HG03095 (cell line): ENCODE data around the gene RPS19.

ENCODE experiments used
- ATAC-seq: cut with Tn5 transposase; IDR thresholded peaks from one replicate; pipeline ENCODE4 v1.9.1; 2021; ENCODE audit warnings: moderate library complexity; ENCODE audit not compliant: unreplicated experiment

Gene RPS19

DNA sequence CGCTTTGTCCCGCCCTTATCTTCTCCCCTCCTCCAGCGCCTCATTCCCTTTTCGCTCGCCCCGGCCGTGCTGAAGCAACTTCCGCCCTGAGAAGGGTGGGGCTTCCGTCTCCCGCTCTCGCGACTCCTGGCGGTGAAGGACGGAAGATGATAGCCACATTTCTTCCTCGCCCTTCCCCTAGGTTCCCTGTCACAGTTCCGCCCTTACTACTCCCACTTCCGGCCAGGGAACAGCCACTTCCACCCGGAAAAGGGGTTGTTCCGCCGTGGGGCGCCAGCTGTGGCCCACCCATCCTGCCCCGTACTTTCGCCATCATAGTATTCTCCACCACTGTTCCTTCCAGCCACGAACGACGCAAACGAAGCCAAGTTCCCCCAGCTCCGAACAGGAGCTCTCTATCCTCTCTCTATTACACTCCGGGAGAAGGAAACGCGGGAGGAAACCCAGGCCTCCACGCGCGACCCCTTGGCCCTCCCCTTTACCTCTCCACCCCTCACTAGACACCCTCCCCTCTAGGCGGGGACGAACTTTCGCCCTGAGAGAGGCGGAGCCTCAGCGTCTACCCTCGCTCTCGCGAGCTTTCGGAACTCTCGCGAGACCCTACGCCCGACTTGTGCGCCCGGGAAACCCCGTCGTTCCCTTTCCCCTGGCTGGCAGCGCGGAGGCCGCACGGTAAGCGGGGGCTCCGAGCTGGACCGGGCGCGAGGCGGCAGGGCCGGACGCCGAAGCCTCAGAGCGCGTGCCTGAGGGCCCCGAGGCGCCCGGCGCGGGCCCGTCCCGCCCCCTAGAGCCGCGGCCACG lies at the start of gene RPS19:
Gene RPS19 (plus strand): TSS at position 638 of the 801 bp plus-strand sequence. CDS start 520 bp downstream, outside the sequence.
- peak; percentile 70 for ATAC-seq

- no peak for ATAC-seq
Observed at GRCh38 chr19:41810301-41810700, 49.8 kb upstream of the RPS19 start.

DNA sequence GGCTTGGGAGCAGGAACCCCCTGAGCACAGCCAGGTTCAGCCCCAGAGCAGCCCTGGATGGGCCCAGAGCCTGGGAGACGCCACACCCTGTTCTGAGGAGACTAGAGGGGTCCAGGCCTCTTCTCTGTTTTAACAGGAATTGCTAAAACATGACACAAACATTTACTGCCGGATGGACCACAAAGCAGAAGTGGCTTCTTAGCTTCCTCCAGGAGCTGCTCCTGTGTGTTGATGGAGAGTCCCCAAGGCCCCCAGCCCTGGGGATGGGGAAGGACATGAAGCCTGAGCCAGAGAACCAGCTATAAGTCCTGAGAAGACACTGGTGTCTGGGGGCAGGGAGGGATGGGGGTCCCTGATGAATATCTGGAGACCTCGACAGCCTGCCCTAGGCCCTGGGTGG lies 49.0 kb upstream of the RPS19 start:
- ATAC-seq, result no peak

- no peak for ATAC-seq
Observed at GRCh38 chr19:41811981-41812380, 48.1 kb upstream of the RPS19 start.

DNA sequence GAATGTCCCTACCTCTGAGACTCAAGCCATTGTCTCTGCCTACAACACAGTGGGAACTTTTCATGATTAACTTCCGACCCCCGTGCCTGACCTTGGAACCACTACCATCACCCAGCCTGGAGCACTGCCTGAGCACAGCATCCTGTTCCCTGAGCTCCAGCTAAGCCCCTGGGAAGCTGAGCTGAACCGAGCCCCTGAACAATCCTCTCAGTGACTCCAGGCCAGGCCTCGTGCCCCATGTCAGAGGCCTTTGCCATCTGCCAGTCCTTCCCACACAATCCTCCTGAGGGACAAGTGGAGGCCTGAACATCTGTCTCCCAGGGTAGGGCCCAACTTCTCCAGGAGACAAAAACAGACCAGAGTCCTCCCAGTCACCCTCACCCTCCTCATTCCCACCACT lies 46.1 kb upstream of the RPS19 start:
- no peak for ATAC-seq

GRCh38 chr19:41815301-41815700 lies 44.8 kb upstream of the RPS19 start:
- no peak for ATAC-seq

DNA sequence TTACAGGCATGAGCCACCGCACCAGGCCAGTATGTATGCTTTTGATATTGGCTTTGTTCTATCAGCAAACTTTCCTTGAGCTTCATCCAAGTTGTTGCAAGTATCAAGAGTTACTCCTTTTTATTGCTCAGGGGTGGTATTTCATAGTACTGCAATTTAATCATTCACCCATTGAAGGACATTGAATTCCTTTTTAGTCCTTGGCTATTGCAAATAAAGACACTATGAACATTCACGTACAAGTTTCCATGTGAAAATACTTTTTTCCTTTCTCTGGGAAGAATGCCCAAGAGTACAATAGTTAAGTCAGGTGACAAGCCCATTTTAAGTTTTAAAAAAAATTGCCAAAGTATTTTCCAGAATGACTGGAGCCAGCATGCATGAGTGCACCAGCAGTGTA lies 43.3 kb upstream of the RPS19 start:
- ATAC-seq, result no peak

GRCh38 chr19:41821003-41821735 lies 38.9 kb upstream of the RPS19 start:
- ATAC-seq, result no peak

DNA sequence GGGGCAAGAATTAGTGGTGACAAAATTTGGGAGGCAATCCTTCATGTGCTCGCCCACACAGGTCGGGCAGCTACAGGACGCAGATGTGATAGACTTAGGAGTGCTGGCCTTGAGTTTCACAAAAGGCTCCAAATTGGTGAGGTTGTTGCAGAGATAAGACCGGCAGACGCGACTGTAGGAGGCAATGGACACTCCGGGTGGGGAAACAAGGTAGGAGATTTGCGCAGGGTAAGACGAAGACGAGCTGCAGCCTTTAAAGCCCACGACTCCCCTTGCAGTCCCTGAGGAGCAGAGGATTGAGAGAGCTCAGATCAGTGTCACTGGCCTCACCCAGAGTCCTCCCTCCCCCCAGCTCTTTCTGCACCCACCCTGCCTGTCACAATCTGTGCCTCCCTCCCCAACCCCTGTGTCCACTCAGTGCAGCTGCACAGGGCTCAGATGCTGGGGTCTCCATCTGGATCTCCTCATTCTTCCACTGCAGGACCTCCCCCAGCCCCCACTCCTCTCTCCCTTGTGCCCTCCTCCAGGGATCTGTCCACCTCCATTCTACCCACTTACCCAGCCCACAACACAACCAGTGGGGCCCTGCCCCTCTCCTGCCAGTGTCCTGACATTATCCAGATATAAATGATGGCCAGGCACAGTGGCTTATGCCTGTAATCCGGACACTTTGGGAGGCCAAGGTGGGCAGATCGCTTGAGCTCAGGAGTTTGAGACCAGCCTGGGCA lies 21.9 kb upstream of the RPS19 start:
- ATAC-seq, result no peak

GRCh38 chr19:41839211-41839610 lies 20.8 kb upstream of the RPS19 start:
- no peak for ATAC-seq

- no peak for ATAC-seq
Observed at GRCh38 chr19:41843371-41843770, 16.7 kb upstream of the RPS19 start.

GRCh38 chr19:41844601-41845000 lies 15.5 kb upstream of the RPS19 start, which contains the start of gene LYPD4:
Gene LYPD4 (minus strand): TSS chr19:41844683. CDS start chr19:41839285, 5,398 bp downstream.
- no peak for ATAC-seq

DNA sequence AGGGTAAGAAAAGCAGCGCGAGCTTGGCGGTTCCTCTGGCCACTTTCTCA lies 15.2 kb upstream of the RPS19 start, which contains the start of gene DMRTC2:
Gene DMRTC2 (plus strand): TSS at position 42 of the 50 bp plus-strand sequence. CDS start 2,387 bp downstream, outside the sequence.
- ATAC-seq, result no peak

- ATAC-seq, result no peak
Observed at GRCh38 chr19:41845051-41845590, 14.9 kb upstream of the RPS19 start.

DNA sequence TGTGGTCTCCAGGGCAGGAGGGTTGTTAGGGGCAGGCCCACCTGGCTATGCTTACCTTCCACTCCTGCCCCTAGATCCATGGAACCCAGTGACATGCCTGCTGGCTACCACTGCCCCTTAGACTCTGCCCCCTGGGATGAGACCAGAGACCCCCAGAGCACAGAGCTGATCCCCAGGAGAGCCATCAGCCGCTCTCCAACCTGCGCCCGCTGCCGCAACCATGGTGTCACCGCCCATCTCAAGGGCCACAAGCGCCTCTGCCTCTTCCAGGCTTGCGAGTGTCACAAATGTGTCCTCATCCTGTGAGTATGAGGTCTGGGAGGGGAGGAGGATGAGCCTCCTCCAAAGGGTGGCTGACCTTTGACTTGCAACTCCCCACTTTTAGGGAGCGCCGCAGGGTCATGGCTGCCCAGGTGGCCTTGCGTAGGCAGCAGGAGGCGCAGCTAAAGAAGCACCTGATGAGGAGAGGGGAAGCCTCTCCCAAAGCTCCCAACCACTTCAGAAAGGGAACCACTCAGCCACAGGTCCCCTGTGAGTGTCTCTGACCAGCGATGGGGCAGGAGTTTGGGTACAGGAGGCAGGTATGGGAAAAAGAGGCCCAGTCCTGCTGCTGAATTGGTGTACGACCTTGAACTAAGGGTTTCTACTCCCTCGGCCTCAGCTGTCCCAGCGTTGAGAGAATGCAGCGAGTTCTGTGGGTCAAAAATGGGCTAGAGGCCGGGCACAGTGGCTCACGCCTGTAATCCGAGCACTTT lies 12.5 kb upstream of the RPS19 start:
- no peak for ATAC-seq

- no peak for ATAC-seq
Observed at GRCh38 chr19:41848666-41849065, 11.4 kb upstream of the RPS19 start.

- ATAC-seq, result no peak
Observed at GRCh38 chr19:41849067-41849466, 11.0 kb upstream of the RPS19 start.

GRCh38 chr19:41850381-41850780 lies 9.7 kb upstream of the RPS19 start:
- ATAC-seq, result no peak

- ATAC-seq, result no peak
Observed at GRCh38 chr19:41851456-41851855, 8.6 kb upstream of the RPS19 start.

GRCh38 chr19:41853344-41853743 lies 6.7 kb upstream of the RPS19 start:
- ATAC-seq, result no peak

GRCh38 chr19:41853768-41854167 lies 6.3 kb upstream of the RPS19 start:
- no peak for ATAC-seq
